CD4-positive, alpha-beta T cell treated with Interleukin-15 for 4 hours (primary cell): Measurements from ENCODE around the gene GRID1.
"Not testable (repeated sequence)": the region's sequence is repeated elsewhere in the genome, so short reads cannot be mapped to it uniquely, and the experiment has no call there.

Source experiments
- DNase-seq: peaks from one replicate; pipeline ENCODE4 v3.0.0-alpha.2; 2020; ENCODE audit warnings: low spot score

GRID1 gene

DNA sequence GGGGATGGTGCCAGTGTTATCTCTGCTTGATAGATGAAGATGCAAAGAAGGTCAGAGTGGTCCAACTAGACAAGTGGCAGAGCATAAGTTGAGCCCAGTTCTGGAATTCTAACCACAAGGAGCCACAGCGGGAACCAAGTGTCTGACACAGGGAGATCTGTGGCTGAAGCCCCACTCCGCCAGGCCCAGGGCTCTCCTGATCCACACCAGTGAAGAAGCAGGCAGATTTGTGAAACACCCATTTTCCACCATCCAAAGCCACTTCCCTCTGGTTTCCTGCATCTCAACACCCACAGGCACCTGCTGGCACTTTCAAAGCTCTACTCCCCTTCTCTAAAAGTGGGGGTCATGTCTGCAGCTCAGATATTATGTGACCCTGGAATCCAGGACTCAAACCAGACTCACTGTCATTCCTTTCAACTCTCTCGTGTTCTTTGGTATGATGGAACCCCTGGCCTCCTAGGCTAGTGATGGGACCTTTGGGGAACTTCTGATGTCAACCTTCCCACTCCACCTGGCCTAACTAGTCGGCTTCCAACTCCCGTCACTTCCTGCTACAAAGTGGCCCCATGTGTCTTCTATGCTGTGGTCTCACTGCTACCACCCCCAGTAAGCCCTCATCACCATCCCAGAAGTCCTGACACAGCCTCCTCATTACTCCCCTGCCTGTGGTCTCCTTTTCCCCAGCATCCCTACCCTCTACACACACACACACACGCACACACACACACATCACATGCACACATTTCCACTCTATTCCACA lies 177.6 kb downstream of the GRID1 start:
- DNase-seq: no peak

DNA sequence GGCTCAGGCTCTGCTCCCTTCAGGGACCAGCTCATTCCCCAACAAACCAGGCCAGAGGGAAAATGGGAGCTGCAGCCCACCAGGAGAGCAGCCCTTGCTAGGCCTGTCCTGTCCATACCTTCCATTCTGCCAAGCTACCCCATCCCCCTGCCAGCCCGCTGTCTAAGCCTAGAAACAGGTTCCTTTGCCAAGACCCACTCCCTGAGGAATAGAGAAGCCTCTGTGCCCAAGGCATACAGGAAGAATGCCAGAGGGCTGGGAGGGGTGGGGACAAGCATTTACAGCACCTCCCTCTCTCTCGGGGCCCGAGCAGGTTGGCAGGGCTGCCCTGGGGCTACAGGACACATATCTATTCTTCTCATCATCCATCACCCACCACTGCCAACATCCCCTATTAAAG lies 178.3 kb downstream of the GRID1 start:
- DNase-seq: no peak

- no peak for DNase-seq
Measured at GRCh38 chr10:86187499-86188239, 178.9 kb downstream of the GRID1 start.

DNA sequence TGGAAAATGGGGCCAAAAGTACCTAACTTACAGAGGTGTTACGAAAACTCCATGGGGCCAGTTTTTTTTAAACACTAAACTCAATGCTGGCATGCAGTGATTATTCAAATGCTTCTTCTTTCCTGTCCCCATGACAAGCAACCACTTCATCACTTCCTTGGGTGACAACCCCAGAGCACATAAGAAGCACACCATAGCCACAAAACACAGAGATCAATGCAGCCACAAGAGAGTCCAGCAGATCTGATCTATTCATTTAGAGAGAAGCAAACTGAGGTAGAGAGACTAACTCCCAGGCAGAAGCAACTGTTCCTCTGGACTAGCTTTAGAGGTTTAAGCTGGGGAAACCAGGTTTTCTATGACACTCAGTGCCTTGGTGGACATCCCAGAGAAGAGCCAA lies 180.0 kb downstream of the GRID1 start:
- no peak for DNase-seq

DNA sequence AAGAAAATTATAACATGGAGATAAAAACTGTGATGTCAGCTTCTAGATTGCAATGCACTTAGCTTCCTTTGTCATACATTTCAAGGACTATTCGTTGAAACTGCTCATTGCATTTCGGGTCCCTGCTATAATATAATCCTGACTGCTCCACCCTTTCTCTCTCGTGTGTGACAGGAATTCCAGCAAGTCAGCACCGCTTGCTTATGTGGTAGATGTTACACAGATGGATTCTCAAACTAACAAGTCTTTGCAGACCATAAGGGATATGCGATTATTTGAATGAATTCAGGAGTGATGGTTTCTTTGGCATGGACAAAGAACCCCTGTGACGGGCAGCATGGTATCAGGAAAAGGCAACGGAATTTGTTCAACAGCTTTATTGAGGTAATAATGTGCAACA lies 184.0 kb downstream of the GRID1 start:
- no peak for DNase-seq

GRCh38 chr10:86182150-86182549 lies 184.4 kb downstream of the GRID1 start:
- DNase-seq: no peak

- DNase-seq: no peak
Measured at GRCh38 chr10:86180861-86181260, 185.7 kb downstream of the GRID1 start.

DNA sequence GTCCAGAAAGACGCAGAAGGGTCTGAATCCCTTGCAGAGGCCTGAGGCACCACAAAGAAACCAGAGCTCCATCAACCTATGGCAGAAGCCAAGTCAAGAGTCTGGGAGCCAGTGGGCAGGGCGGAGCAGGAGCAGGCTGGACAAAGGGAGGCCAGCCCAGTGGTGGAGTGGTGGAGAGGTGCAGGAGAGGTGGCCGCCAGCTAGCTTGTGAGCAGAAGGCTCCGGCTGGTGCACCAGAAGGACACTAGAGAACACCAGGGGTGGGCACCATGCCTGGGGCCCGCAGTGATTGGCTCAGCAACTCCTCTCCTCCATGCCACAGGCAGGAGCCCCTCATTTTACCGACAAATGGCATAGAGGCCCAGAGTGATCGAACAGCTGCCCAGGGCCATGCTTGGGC lies 186.6 kb downstream of the GRID1 start:
- no peak for DNase-seq

- DNase-seq: no peak
Measured at GRCh38 chr10:86179153-86179524, 187.5 kb downstream of the GRID1 start.

- DNase-seq: no peak
Measured at GRCh38 chr10:86178401-86179152, 188.0 kb downstream of the GRID1 start.

DNA sequence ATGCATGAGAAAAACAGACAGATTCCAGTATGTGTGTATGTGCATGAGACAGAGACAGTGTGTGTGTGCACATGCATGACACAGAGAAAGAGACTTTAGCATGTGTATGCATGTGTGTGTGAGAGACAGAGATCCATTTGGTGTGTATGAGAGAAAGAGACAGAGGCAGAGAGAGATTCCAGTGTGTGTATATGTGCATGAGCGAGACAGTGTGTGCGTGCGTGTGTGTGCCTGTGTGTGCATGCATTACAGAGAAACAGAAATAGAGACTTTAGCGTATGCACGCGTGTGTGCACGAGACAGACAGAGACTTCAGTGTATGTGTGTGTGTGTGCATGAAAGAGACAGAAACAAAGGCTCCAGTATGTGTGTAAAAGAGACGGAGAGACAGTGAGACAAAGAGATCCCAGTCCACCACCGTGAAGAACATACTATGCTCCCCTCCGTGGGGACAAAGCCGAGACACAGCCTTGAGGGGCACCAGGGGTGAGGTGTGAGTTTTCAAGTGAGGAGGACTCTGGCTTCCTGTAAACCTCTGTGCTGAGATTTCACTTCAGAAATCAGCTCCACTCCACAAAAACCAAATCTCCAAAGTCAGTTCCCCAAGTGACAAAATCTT lies 188.9 kb downstream of the GRID1 start:
- DNase-seq: no peak

GRCh38 chr10:86176850-86177536 lies 189.6 kb downstream of the GRID1 start:
- no peak for DNase-seq

- DNase-seq: not testable (repeated sequence)
Measured at GRCh38 chr10:86175476-86175875, 191.1 kb downstream of the GRID1 start.

GRCh38 chr10:86172301-86172700 lies 194.3 kb downstream of the GRID1 start:
- DNase-seq: no peak

- no peak for DNase-seq
Measured at GRCh38 chr10:86170255-86171108, 196.1 kb downstream of the GRID1 start.

DNA sequence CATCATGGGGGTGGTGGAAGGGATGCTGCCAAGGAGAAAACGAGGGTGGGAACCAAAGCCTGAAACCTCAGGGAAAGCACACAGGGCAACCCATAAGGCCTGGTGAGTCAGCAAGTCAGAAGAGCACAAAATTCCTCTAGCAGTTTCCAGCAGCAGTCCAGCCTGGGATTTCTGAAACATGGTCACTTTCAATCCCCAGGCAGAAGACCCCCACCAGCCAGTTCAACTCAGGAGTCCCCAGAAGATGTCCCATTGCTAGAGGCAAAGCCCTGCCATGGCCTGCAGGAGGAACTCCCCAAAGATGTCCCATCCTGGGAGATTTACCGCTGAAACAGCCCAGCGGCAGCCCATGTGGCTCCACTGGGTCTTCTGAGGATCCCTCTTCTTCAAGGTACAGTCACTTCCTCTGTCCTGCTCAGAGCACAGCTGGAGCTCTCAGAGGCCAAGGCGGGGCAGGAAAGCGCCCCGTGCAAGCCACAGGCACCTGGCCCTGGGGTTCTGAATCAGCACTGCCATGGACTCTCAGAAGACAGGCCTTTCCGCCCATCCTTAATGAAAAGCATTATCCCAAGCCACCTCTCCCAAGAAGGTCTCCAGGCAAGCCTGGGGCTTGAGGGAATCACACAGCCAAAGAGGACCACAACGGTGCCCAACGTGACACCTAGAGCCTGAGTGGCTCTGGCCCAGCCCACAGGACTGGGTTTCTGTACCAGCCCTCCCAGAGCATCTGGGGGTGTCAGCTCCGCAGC lies 196.9 kb downstream of the GRID1 start:
- no peak for DNase-seq

DNA sequence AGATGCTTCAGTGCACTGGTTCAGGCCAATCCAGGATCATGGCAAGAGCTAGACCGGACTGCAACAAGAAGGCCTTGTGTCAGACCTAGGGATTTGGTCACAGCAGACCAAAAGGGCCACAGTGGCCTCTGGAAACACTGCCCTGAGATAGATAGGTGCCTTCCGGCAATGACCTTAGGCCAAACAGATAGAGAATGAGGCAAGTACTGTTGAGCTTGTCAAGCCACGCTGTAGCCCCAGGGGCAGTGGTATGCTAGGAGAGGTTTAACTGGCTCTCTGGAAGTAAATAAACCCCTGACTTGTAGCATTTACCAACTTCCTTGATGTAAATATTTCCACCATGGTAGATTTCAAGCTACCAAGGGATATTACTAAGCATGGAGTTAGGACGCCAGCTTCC lies 197.5 kb downstream of the GRID1 start:
- no peak for DNase-seq

DNA sequence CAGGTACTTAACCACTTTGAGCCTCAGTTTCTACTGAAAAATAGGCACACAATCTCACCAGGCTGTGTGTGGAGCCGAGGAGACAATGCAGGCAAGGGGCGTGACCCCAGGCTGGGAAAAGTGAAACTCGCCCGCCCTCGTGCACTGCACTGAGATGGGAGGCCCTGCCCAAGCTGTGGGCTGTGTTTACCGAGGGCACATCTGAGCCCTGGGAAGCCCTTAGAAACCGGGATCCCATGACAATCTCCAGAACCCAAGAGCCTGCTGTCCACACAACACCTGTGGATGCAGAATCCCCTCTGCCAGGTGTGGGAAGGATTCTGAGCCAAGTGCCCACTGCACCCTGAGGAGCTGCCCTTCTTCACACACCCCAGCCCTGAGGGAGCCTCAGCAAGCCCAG lies 198.3 kb downstream of the GRID1 start:
- no peak for DNase-seq

DNA sequence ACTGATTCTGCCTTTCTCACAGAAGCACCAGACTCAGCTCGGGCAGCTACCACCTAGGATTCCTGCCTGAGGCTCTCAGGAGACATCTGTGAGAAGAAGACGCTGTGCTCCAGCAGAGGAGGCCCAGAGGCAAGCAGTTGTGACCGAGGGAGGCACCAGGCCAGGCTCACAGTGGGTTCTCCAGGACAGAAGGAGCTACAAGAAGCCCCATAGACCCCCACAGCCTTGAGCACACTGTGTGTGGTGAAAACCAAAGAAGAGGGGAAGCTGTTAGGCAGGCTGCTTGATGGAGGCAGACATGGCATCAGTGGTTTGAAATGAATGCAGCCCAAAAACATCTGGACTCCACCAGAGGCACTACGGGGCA lies 198.8 kb downstream of the GRID1 start:
- no peak for DNase-seq

DNA sequence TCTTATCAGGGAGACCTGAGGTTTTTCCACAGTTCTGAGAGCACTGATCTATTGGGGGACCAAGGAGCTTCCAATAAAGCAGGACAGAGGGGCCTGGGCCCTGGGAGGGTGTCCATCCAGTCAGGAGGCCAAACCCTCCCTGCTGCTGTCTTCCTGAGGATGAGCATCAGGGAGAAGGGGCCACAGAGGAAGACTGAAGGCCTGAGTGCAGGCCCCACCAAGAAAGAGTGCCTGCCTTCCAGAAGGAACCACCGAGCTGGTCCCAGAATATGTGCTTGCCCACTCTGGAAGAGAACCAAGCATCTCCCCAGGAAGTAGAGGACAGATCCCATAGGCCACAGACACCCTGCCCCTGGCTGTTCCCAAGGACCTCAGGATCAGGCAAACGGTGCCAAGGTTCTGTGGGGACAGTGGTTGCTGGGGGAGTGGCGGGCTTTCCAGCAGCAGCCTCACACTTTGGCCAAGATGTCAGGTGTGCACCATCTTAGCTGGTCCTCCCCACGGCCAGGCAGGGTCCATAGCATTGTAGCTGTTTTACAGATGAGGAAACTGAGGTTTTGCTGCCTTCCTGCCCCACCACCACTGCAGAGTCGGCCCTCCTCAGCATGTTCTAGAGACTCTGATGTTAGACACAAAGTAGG lies 199.4 kb downstream of the GRID1 start:
- DNase-seq: no peak
